C1 segment of cervical spinal cord (tissue), 14 donors: ENCODE data around the gene USP43.

Experiments
- DNase-seq, 14 donors: peaks; one replicate each; lab custom pipeline; 2025; lab: John Stamatoyannopoulos, UW

Gene USP43

DNA sequence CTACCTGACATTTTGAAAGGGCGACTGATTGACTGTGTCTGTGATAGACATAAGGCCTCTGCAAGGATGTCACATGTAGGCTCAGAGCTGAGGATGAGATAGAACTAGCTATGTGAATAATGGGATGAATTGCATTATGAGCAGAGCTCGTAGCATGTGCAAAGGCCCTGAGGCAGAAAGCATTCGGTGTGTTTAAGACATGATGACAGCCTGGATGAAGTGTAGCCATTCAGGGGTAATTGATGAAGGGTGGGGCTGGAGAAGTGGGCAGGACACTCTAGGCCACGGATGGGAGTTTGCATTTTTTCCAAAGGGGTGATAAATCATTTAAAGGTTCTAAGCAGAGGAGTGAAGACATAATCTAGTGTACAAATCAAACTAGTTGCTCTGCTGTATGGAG, 62.6 kb downstream of the USP43 start:
- no peak for DNase-seq

DNA sequence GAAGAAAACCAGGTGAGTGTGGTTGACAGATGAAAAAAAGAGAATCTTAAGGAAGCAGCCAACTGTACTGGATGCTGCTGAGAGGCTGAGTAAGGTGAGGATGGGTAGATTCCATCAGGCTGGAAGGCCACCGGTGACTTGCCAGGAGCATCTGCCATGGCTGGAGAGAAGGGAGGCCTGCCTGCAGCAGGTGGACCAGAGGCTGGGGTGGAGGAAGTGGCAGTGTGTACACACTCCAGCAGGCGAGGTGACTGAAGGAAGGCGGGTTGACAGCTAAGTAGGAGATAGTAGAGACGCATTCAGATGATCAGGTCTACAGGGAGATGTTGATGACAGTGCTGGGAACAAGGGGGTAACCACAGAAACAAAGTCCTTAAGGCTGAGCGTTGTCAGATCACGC, 69.5 kb downstream of the USP43 start:
- no peak for DNase-seq

DNA sequence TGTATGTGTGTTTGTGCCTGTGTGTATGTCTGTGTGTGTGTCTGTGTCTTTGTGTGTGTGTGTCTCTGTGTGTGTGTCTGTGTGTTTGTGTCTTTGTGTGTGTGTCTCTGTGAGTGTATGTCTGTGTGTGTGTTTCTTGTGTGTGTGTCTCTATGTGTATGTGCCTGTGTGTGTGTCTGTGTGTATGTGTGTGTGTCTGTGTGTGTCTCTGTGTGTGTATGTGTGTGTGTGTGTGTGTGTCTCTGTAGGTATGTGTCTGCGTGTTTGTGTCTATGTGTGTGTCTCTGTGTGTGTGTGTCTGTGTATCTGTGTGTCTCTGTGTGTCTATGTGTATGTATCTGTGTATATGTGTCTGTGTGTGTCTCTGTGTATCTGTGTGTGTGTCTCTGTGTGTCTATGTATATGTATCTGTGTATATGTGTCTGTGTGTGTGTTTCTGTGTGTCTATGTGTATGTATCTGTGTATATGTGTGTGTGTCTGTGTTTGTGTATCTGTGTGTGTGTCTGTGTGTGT, 70.2 kb downstream of the USP43 start:
- no peak for DNase-seq

DNA sequence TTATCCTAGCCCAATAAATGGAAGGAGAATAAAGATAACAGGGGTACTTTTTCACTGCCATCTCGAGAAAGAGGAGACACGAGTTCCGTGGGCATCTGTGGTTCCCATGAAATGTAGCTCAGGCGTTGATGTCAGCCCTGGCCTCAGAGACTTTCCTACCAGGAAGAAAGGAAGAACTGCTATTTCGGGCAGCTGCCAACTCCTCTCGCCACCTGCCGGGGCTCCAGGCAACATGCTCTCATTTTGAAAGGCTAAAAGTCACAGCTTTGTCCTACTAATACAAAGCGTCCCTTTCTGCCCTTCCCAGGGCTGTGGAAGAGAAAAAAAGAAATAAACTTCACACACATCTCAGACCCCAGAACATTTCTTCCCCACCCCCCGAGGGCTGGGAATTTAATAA, 80.3 kb downstream of the USP43 start:
- DNase-seq: peak in 9 of 14 donors; percentile 3 to 79 (median 16)

DNA sequence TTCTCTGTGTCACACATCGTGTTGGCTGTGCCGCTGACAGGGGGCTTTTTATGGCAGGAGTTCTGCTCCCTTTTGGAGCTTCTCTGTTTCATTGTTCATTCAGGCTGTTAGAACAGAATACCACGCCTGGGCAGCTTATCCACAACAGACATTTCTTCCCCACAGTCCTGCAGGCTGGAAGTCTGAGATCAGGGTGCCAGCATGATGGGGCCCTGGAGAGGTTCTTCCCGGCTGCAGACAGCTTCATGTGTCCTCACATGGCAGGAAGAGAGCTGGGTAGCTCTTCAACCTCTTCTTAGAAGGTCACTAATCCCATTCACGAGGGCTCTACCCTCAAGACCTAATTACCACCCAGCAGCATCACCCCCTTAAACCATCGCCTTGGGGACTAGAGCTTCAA, 81.0 kb downstream of the USP43 start:
- peak in 1 of 14 donors; percentile 7 for DNase-seq

DNA sequence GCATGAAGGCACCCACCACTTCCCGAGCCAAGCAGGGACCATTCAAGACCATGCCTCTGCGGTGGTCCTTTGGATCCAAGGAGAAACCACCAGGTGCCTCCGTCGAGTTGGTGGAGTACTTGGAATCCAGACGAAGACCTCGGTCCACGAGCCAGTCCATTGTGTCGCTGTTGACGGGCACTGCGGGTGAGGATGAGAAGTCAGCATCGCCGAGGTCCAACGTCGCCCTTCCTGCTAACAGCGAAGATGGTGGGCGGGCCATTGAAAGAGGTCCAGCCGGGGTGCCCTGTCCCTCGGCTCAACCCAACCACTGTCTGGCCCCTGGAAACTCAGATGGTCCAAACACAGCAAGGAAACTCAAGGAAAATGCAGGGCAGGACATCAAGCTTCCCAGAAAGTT, 82.7 kb downstream of the USP43 start:
- no peak for DNase-seq

DNA sequence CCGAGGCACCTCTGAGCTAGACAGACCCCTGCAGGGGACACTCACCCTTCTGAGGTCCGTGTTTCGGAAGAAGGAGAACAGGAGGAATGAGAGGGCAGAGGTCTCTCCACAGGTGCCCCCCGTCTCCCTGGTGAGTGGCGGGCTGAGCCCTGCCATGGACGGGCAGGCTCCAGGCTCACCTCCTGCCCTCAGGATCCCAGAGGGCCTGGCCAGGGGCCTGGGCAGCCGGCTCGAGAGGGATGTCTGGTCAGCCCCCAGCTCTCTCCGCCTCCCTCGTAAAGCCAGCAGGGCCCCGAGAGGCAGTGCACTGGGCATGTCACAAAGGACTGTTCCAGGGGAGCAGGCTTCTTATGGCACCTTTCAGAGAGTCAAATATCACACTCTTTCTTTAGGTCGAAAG, 83.2 kb downstream of the USP43 start:
- DNase-seq: no peak

DNA sequence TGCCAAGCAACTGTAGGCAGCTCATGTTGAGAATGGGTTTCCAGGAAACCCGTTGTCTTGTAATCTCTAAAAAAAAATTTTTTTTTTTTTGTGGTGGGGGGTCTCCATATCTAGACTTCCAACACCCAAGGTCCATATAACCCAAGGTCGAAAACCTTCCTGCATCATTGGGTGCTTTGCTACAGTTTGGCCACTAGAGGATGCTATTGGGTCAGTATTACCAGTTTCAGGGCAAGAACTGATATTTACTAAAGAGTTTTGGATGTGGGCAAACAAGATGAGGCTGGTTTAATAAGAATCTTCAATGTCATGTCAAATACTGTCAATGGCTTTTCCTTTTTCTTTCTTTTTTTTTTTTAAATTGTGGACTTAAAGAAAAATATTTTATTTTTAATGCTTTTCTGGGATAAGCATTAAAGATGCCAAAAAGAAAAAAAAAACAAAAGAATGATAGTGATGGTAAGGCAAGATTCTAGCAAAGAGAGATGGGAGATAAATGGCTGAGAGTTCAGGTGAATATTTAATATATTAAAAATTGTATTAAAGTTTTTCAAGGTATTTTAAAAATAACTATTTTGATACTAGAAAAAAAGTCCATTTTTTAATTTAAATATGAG, 83.8 kb downstream of the USP43 start:
- peak in 2 of 14 donors; percentile 13 to 32 for DNase-seq

DNA sequence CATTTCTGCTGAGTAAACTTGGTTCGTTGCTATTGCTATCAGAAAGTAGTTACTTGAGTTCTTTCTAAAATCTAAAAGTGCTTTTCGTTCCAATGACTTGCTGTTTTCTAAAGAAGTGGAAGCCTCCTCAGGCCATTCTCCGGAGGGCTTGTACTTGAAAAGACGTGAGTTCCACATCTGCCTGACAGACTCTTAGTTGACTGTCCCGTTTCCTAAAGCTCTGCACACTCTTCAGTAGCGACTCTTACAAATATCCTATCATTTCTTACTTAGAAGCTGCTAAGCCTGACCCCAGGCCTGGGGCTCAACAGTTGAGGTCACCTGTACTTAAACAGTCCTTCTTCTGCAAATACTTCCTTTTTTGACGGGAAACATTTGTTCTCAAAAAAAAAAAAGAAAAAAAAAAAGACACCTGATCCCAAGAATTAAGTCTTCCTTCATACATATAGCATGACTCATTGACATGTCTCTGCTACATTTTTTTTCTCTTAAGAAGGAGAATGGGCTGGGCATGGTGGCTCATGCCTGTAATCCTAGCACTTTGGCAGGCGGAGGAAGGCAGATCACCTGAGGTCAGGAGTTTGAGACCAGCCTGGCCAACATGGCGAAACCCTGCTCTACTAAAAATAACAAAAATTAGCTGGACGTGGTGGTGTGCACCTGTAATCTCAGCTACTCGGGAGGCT, 84.6 kb downstream of the USP43 start:
- DNase-seq: no peak

DNA sequence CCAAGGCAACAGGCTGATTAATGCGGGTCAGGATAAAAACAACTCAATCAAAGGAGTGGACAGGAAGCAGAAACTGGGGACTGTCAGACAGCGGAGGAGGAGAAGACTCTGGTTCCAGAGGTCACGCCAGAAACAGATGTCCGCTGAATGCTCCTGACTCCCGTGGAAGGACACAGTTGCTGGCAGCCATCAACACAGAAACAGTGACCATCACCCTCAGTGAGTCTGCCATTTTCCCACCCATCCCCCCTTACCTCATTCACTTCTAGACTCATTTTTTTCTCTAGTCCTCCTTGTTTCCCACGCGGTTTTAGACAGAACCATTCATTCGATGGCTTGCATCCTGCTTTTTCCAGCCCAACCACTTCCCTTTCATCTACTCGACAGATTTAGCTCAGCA, 105.2 kb downstream of the USP43 start:
- no peak for DNase-seq

DNA sequence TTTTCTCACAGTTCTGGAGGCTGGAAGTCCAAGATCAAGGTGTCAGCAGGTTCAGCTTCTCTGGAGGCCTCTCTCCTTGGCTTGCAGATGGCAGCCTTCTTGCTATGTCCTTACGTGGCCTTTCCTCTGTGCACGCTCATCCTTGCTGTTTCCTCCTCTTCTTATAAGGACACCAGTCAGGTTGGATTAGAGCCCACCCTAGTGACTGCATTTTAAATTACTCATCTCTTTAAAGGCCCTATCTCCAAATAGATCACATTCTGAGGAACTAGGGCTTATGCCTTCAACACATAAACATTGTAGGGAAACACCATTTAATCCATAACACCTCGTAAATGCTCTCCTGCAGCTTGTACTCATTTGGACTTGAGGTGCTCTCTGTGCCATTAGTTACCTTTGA, 109.8 kb downstream of the USP43 start:
- DNase-seq: no peak

DNA sequence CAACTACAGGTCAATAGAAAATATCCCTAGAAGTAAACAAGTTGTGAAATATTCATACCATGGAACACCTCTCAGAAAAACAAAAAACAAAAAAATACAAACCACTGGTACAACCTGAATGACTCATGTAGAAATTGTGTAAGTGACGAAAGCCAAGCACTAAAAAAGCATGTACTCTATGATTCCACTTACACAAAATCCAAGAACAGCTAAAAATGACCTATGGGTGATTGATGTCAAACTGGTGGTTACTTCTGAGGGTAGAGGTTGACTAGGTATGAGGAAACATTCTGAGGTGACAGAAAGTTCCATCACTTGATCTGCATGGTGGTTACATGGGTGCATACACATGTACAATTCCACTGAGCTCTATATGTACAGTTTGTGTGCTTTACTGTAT, 114.9 kb downstream of the USP43 start:
- no peak for DNase-seq

DNA sequence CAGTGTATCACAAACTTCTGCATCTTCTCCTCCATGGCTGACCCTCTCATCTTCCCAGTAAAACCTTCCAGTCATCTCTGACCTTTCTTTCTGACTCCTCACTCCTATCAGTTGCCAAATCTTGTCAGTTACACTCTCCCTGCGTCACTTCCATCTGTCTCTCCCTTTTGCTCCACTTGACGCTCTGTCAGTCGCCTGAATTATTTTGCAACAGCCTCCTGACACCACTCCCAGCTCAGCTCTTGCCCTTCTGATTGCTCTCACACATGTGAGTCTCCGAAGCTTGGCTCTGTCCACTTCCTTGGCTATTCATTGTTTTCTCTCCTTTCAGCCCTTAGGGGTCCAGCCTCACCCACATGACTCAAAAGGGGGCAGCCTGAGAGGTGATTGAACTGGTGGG, 118.3 kb downstream of the USP43 start:
- DNase-seq: no peak

DNA sequence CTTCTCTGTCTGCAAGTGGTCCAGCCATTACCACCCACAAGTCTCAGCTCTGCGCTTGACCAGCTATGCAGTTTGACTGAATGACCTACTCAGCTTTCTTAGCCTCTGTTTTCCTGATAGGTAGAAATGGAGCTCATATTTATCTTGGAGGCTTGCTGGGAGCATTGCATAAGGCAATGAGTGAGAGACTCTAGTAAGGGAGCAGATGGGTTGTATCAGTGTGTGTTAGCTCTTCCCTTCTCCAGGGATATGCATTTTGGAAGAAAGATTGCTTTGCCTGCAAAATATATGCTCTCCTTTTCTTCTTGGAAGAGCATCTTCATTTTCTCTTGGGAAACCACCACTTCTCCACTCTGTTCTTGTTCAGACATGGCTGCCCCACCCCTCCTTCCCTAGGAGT, 120.0 kb downstream of the USP43 start:
- DNase-seq: no peak

DNA sequence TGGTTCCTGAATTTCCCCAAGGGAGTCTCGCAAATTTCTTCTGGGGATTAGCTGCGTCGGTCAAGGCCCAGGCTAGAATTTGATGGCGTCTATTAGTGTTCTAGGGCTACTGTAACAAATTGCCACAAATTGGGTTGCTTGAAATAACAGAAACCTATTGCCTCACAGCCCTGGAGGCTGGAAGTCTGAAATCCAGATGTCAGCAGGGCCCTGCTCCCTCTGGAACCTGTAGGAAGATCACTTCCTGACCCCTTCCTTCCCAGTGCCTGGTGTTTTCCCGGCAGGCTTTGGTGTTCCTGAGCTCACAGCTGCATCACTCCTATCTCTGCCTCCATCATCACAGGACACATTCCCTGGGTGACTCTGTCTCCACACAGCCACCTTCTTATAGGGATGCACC, 121.7 kb downstream of the USP43 start:
- no peak for DNase-seq

DNA sequence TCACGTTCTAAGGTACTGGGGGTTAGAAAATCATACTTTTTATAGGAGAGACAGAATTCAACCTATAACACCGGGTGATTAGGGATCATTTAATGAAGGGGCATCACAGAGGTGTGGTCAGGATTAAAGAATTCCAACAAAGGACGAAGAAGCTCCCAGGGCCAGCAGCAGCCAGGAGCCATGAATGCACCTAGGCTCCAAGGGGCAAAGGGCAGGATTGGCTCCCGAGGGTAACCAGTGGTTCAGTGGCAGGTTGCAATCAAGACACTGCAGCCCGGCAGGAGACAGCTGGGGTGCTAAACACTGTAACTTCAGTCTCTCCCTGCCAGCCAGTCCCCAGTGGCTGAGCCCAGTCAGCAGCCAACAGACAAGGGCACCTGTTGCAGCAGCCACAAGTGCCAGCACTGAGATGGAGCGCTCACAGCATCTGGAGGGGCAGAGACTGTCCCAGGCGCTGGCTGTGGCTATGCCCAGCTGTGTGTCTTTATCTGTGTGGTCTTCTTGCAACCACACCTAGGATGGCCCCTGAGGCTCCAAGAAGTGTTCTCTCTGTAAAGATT, 122.2 kb downstream of the USP43 start:
- no peak for DNase-seq

DNA sequence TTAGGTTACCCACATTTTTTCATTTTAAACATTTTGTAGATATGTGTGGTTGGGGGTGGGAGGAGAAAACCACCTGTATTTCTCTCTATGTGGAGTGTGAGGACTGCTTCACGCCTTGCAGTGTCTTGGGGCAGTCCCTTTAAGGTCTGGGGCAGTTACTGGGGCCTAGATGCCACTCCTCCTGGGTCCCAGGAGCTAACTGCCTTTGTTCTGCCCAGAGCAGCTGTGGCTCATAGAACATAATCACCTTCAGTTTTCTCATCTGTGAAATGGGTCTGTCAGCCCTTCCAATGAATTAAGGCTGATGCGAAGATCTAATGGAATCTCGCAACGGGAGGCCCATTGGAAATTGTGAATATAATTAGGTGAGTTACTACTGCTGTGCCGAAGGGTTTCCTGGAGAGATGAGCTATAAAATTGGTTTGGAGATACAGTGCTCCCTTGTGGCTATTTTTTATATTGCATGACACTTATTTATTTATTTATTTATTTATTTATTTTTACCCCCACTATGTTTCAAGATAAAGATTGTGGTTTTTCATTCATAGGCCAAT, 123.1 kb downstream of the USP43 start:
- DNase-seq: no peak

DNA sequence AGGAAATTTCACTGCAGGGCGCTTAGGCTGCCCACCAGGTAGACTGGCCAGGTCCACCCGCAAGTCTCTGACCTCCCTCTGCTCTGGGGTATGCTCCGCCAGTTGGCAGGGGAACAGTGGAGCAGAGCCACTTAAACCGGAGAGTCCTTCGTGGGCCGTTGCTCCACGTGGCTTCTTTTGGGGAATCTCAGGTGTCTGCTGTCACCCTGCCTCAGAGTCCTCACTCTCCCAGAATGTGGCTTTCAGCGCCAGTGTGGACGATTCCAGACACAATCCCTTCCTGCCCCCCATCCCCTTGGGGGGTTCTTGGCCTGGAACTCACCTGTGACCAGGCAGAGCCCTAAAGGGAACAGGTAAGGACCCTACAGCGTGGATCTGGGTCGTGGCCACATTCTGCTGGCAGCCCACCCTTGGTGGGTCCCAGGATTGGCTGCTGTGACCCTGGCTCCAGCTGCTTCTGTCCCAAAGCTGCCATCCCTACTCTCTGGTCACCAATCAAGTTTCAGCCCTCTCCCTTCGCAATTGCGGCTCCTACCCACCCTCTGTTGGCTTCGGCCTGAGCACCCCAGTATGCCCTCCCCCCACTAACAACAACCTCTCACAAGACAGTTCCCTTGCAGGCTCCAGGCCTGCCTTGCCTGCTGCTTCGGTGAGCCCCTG, 123.8 kb downstream of the USP43 start:
- no peak for DNase-seq

DNA sequence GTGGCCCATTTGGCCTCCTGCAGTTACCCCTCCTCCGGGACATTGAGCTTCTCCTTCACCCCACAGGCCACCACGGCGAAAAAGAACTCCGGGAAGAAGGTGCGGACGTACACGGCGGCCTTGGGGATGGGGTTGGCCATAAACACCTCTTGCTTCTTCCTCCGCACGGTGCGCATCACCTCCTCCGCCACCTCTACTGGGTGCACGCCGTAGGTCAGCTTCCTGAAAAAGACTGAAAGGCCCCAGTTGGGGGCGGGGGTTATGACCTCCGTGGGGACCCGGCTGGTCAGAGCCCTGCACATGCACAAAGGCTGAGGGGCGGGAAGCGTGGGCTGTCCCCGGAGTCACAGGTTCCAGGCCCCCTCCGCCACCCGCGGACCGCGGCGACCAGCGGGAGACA, 126.1 kb downstream of the USP43 start:
- no peak for DNase-seq

DNA sequence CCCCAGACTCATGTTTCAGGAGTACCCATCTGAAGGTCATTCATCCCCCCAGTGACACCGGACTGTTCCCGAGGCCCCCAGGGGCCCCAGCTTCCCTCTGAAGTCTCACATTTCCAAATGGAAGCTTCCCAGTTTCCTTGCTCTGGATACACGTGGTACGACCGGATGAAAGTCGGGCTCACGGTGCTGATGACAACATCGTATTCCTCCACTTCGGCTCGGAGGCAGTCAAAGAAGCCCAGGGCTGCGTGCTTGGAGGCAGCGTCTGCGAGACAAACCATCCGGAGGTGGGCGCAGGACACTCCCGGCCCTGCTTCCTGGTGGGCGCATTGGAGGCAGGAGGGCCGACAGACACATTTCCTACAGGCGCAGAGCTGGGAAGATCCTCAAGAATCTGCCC, 127.3 kb downstream of the USP43 start:
- DNase-seq: no peak

DNA sequence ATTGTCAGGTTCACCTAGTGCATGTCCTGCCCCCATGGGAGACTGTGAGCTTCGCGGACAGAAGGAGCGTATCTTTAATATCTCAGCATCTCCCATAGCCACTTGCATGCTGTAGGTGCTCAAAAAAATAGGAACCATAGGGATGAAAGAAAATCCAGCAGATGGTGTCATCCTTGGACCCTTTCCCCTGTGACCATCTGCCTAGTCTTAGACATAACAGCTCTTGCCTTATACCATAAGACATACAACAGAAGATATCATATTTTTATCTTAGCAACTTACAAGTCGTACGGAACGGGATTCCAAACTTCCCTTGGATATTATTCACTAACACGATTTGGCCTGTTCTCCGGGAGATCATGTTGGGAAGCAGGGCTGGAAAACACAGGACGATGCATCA, 131.6 kb downstream of the USP43 start:
- DNase-seq: no peak
